ENCODE measurements around the gene COLQ.
A peak's percentile ranks its signal among the peaks of the same experiment; 100 is the strongest.
"Not testable (repeated sequence)": the region's sequence is repeated elsewhere in the genome, so short reads cannot be mapped to it uniquely, and the experiment has no call there.

The COLQ gene

GRCh38 chr3:15521573-15521965 lies at the start of gene COLQ:
COLQ (minus strand) TSS chr3:15521706; CDS start chr3:15521625, 81 bp downstream.
- no peak for DNase-seq

GRCh38 chr3:15563190-15563589 lies 41.7 kb upstream of the COLQ start:
- no peak for DNase-seq

GRCh38 chr3:15562560-15562959 lies 41.1 kb upstream of the COLQ start:
- no peak for DNase-seq

DNA sequence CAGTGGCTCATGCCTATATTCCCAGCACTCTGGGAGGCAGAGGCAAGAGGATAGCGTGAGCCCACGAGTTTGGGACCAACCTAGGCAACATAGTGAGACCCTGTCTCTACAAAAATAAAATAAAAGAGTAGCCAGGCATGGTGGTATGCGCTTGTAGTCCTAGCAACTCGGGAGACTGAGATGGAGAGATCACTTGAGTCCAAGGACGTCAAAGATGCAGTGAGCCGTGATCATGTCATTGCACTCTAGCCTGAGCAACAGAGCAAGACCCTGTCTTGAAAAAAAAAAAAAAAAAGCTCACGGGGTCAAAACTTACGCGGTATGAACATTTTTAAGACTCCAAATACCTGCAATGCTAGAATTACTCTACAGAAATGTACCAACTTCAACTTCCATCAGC lies 37.1 kb upstream of the COLQ start:
- no peak for DNase-seq

DNA sequence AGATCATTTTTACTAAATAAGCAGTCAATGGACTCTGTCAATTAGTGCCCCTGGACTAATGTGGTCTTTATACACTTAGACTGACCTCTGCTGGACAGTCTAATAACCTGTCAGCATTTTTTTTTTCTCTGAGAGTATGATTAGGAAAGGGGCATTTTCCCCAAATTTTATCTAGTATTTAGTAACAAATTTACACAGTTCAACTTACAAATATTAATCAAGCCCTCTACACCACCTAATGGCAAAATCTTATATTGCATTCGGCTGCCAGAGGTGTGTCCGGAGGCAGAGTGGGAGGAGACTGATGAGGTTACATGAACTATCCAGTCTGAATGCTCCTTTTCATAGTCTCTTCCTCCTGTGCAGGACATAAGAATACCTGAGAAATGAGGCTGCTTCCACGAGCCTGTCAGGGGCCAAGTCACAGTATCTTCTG lies 36.0 kb upstream of the COLQ start:
- peak; percentile 37 for DNase-seq

GRCh38 chr3:15556512-15556911 lies 35.0 kb upstream of the COLQ start:
- no peak for DNase-seq

- no peak for DNase-seq
Observed at GRCh38 chr3:15553749-15554148, 32.2 kb upstream of the COLQ start.

DNA sequence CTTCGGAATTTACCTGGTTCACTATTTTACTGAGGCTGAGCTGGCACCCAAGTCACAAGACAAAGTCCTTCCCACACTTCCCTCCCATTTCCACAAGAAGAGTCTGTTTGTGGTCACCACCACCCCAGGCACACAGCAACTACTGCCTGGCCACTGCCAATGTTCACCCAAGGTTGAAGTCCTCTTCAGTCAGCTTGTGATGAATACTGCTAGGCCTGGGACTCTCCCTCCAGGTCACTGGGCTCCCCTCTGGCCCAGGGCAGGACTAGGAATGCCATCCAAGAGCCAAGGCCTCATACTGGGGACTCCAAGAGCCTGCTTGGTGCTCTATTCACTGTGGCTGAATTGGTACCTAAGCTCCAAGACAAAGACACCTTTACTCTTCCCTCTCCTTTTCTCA lies 30.4 kb upstream of the COLQ start:
- DNase-seq = no peak

DNA sequence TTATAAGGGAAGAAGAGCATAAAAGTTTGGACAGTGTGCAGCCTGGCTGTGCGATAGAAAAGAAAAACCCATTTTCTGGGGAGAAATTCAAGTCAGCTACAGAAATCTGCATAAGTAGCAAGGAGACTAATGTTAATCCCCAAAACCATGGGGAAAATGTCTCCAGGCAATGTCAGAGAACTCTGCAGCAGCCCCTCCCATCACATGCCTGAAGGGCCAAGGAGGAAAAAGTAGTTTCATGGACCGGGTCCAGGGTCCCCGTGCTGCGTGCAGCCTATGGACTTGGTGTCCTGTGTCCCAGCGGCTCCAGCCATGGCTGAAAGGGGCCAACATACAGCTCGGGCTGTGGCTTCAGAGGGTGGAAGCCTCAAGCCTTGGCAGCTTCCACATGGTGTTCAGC lies 28.3 kb upstream of the COLQ start:
- DNase-seq = no peak

DNA sequence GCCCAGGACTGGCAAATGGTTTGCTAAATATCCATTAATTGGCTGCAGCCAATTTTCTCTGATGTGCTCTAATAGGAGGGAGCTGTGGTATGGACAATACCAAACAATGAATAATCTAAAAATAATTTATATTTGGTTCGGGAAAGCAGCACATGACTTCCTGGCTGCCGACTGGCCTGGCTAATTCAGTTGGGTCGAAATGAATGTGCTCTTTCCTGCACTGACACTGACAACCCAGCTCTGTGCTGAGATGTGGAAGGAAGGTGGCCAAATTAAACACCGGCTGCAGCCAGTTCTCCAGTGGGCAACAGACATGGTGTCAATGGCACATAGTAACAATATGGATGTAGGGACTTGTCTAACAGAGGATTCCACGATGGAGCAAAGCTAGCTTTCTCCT lies 21.1 kb upstream of the COLQ start:
- DNase-seq = no peak

DNA sequence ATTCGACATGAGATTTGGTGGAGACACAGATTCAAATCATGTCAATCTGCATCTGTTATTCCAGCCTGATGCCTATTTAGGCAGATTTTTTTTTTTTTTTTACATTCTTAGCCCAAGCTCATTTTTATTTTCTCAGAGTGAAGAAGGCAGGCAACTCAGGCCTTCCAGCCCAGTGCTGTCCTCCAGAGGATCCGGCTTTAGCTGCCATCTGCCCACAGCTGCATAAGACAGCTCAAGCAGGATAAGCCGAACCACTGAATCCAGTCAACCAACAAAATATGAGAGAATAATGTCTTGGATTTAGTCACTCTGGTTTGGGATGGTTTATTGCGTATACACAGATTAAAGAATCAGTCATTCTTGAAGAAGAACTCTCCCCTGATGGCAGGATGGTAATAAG lies 19.9 kb upstream of the COLQ start:
- DNase-seq = no peak

DNA sequence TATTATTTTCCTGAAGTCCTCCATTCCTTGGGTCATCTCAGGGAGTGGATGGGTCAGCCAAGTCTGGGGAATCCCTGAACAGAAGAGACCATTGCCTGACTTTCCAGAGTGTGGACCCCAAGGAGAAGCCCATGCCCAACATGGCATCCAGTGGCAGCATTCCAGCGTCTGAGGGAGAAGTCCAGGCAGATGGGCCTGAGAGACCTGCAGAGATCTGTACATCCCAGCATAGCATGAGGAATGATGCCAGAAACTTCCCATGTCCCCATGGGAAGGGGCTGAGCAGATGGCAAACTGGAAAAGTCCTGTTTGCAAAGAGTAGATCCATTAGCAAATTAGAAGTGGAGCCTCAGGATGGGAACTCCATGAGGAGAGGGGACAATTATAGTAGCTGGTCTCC lies 17.6 kb upstream of the COLQ start:
- no peak for DNase-seq

GRCh38 chr3:15538345-15538744 lies 16.8 kb upstream of the COLQ start:
- DNase-seq = no peak

- DNase-seq = no peak
Observed at GRCh38 chr3:15536856-15537255, 15.3 kb upstream of the COLQ start.

- peak; percentile 49 for DNase-seq
Observed at GRCh38 chr3:15535732-15536131, 14.2 kb upstream of the COLQ start.

- DNase-seq = not testable (repeated sequence)
Observed at GRCh38 chr3:15532614-15533013, 11.1 kb upstream of the COLQ start.

- DNase-seq = no peak
Observed at GRCh38 chr3:15531346-15531745, 9.8 kb upstream of the COLQ start.

- DNase-seq = no peak
Observed at GRCh38 chr3:15528854-15529537, 7.5 kb upstream of the COLQ start.

DNA sequence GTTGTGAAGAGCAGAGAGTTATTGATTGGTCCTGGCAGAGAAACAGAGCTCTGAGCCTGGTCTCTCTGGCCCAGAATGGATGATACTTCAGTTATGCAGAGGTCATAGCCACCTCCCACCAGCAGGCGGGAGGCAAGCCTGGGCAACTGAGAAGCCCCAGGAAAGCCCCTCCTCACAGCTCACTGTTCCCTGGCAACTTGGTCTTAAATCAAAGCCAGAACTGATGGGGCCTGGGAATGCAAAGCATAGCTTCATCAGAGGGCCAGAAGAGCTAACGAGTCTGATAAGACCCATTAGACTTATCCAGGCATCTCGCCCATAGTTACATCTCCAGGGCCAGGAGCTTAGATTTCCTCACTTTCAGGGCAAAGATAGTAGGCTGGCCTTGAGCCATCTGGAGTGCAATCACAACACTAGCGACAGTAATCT lies 5.5 kb upstream of the COLQ start:
- no peak for DNase-seq

GRCh38 chr3:15525790-15526189 lies 4.3 kb upstream of the COLQ start:
- no peak for DNase-seq

- DNase-seq = no peak
Observed at GRCh38 chr3:15523660-15524417, 2.3 kb upstream of the COLQ start.

GRCh38 chr3:15522016-15522415 lies 510 bp upstream of the COLQ start:
- DNase-seq = no peak

GRCh38 chr3:15520804-15521572 lies 518 bp downstream of the COLQ start:
- DNase-seq = no peak

DNA sequence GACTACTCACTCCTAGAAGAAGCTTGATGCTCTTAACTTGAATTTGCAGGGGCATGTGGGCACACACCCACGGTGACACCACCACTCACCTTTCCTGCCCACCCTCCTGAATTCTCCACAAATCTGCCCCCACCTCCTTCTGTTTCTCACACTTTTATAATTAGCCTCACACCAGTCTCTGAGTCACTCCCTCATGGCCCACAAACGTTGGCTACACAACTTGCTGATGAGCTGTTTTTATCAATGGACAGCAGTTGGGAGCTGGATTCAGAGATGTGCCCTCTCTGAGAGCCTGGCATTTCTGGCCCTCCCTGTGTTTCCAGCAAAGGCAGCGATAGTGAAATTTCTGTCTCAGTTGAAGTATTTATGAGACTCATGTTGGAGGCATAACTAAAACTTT lies 1.3 kb downstream of the COLQ start:
- DNase-seq = peak; percentile 6

Data from stimulated activated CD4-positive, alpha-beta T cell treated with anti-CD3 and anti-CD28 coated beads, Interleukin-1b, Interleukin-23, amount 100 ng/mL, for 48 hours (primary cell).